Liver (tissue), 3 donors: Measurements from ENCODE around the gene PAOX.

Experiments used
- CTCF ChIP-seq: fragments of 150-350 bp; IDR thresholded peaks from 2 replicates; pipeline ENCODE4 v1.5.1; 2017; ENCODE audit warnings: improper control_type of control experiment, low read depth, low read length; ENCODE audit not compliant: missing input control
- EGR1 ChIP-seq, 2 donors: IDR thresholded peaks; 2 replicates each; pipeline ENCODE4 v1.6.1; 2016 to 2018; ENCODE audit warnings: antibody characterized with exemption in 2 of 2, low read depth in 2 of 2
- FOXA2 ChIP-seq: IDR thresholded peaks from 2 replicates; pipeline ENCODE4 v1.6.1; 2016; ENCODE audit warnings: antibody characterized with exemption
- JUND ChIP-seq, 2 donors: IDR thresholded peaks; 2 replicates each; pipeline ENCODE4 v1.6.1; 2016; ENCODE audit warnings: antibody characterized with exemption in 2 of 2
- RAD21 ChIP-seq, 2 donors: IDR thresholded peaks; 2 replicates each; pipeline ENCODE4 v1.6.1; 2016; ENCODE audit warnings: antibody characterized with exemption in 2 of 2, mild to moderate bottlenecking in 2 of 2
- REST ChIP-seq: IDR thresholded peaks from 2 replicates; pipeline ENCODE4 v1.6.1; 2016; ENCODE audit warnings: antibody characterized with exemption, mild to moderate bottlenecking
- RXRA ChIP-seq, 2 donors: IDR thresholded peaks; 2 replicates each; pipeline ENCODE4 v1.6.1; 2017 to 2018; ENCODE audit warnings: antibody characterized with exemption in 2 of 2, mild to moderate bottlenecking in 1 of 2
- SP1 ChIP-seq: IDR thresholded peaks from 2 replicates; pipeline ENCODE4 v1.6.1; 2018; ENCODE audit warnings: antibody characterized with exemption, mild to moderate bottlenecking
- TAF1 ChIP-seq: conservative IDR thresholded peaks from 2 replicates; pipeline ENCODE4 v1.6.1; 2016; ENCODE audit warnings: antibody characterized with exemption, mild to moderate bottlenecking
- YY1 ChIP-seq: IDR thresholded peaks from 2 replicates; pipeline ENCODE4 v1.6.1; 2016; ENCODE audit warnings: antibody characterized with exemption, mild to moderate bottlenecking
- TF ChIP-seq, protein P1 (sequence below): IDR thresholded peaks from 2 replicates; pipeline ENCODE4 v1.6.1; 2016; ENCODE audit warnings: antibody characterized with exemption
- donor health status: healthy.
- donor health status: healthy.

DNA sequence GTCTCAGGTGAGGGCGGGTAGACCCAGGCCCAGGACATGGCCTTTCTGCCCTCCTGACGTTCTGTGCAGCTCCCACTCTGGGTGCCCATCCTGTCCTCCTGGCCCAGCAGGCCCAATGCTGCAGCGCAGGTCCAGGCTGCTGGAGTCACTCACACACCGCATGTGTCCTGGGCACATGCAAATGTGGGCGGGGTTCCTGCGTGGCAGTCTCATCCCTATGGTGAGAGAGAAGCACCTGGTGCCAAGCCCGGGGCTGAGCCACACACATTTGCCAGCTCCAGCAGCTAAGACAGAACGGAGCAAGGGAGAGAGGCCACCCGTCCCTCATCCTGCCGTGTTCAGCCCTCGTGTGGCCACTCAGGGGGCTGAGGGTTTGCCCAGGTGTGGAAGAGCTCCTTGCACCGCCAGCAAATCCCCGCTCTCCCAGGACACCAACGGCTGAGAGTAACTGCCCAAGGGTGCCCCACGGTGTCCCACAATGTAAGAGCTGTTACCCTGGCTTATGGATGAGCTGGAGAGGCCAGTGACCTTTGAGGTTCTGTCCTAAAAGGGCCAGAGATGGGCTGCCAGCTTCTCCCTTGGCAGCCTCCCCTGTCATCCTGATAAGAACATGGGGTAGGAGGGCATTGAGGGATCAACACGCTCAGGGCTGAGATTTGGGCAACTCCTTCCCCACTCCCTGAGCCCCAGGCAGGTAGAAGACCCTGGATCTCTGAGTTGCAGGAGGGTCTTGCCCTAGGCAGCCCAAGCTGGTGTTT lies 25.7 kb upstream of the PAOX start:
- peak; percentile 1 for TF ChIP-seq CTCF
- TF ChIP-seq REST, result peak; percentile 11
- TF ChIP-seq RXRA (IDR thresholded peaks at IDR 0.05), result peak; percentile 91
- TF ChIP-seq RAD21 (IDR thresholded peaks at IDR 0.05), result peak in 1 of 2 donors; percentile 19
- TF ChIP-seq TAF1, result no peak
- TF ChIP-seq, protein P1, sequence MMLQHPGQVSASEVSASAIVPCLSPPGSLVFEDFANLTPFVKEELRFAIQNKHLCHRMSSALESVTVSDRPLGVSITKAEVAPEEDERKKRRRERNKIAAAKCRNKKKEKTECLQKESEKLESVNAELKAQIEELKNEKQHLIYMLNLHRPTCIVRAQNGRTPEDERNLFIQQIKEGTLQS, result no peak
- TF ChIP-seq JUND (IDR thresholded peaks at IDR 0.05), result peak in 1 of 2 donors; percentile 17
- peak; percentile 70 for TF ChIP-seq YY1
- TF ChIP-seq SP1, result peak; percentile 66
- peak; percentile 18 for TF ChIP-seq FOXA2
- TF ChIP-seq EGR1 (IDR thresholded peaks at IDR 0.05; ENCODE audit: low read depth in 2 of 2), result no peak
